ENCODE results near the gene KLK1. TPM values are rescaled to one million over a fixed set of nuclear protein-coding genes. Genes with fewer than 3 reads are reported as not detected.

The KLK1 gene
- total and polyA plus RNA-seq, 3 donors from 2014 or later, result 0.43 to 2.7 (median 1.2) TPM

GRCh38 chr19:50803633-50804419 is 19.8 kb downstream of the KLK1 start:
- H3K27ac ChIP-seq, result peak overlapping the region; percentile 78 to 98
- no peaks in the 10 kb centered on the region for H3K27me3 ChIP-seq
- peak overlapping the region; percentile 90 to 99 for H3K4me3 ChIP-seq
- H3K36me3 ChIP-seq (ENCODE audit: low read depth, missing control alignments), result no peaks in the 10 kb centered on the region
- no peak for DNase-seq
- 1% methylated on average over 20 to 40 of the region's 40 CpGs for WGBS, 2 donors
- intact Hi-C loops (cut with DNase I; ENCODE audit: low total_unique reads), result no loop called here
- TF ChIP-seq POLR2A (IDR thresholded peaks at IDR 0.05), result no peak
- TF ChIP-seq CTCF (IDR thresholded peaks at IDR 0.05), result no peak
- H3K9me3 ChIP-seq, result no peaks in the 10 kb centered on the region
- peaks cover 15% of the 10 kb centered on the region for H3K4me1 ChIP-seq

DNA sequence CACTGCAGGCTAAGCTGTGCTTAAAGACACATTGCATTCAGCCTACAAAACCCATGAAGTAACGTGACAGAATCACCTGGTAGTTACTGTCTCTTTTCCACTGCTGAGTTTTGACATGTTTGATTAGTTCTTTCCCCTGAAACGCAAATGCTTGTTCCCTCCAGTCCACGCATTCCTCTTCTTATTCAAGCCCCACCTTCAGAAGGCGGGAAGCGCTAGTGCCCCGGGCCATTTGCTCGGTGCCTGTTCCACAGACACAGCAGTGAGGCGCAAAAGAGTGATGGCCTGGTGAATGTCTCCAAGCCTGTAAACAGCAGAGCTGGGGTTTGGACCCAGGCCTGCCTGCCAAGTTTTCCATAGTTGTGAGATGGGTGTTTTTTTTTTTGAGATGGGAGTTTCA is 22.5 kb downstream of the KLK1 start:
- Histone ChIP-seq H3K27me3 (no peaks in the 10 kb centered on the region), H3K9me3 (no peaks in the 10 kb centered on the region), H3K27ac (no peak overlapping the region), H3K4me1 (peaks cover 15% of the 10 kb centered on the region), H3K36me3 (ENCODE audit: low read depth, missing control alignments) (no peaks in the 10 kb centered on the region), H3K4me3 (no peak overlapping the region)
- intact Hi-C loops (cut with DNase I; ENCODE audit: low total_unique reads), result no loop called here
- WGBS, 2 donors, result 93 to 95% methylated on average over 8 of the region's 8 CpGs
- DNase-seq, result no peak
- no peak for TF ChIP-seq CTCF (IDR thresholded peaks at IDR 0.05)
- TF ChIP-seq POLR2A (IDR thresholded peaks at IDR 0.05), result no peak

- Histone ChIP-seq H3K27me3 (no peaks in the 10 kb centered on the region), H3K4me1 (peaks cover 15% of the 10 kb centered on the region), H3K36me3 (ENCODE audit: low read depth, missing control alignments) (no peaks in the 10 kb centered on the region), H3K4me3 (no peak overlapping the region), H3K9me3 (no peaks in the 10 kb centered on the region), H3K27ac (no peak overlapping the region)
- WGBS, 2 donors, result 67 to 78% methylated on average over 3 of the region's 3 CpGs
- no peak for DNase-seq
- intact Hi-C loops (cut with DNase I; ENCODE audit: low total_unique reads), result loop anchor here (10.0 kb wide), 1 partner anchor 435 kb away; the partner anchor contains the start of gene NAPSA
- TF ChIP-seq POLR2A (IDR thresholded peaks at IDR 0.05) (no peak), CTCF (IDR thresholded peaks at IDR 0.05) (no peak)
These were observed 24.1 kb downstream of the KLK1 start for GRCh38 chr19:50799547-50799851.

- DNase-seq, result no peak
- H3K4me1 ChIP-seq, result peaks cover 15% of the 10 kb centered on the region
- H3K36me3 ChIP-seq (ENCODE audit: low read depth, missing control alignments), result no peaks in the 10 kb centered on the region
- TF ChIP-seq POLR2A (IDR thresholded peaks at IDR 0.05) (no peak), CTCF (IDR thresholded peaks at IDR 0.05) (no peak)
- H3K9me3 ChIP-seq, result no peaks in the 10 kb centered on the region
- WGBS, 2 donors, result 86 to 87% methylated on average over 6 to 20 of the region's 21 CpGs
- H3K27me3 ChIP-seq, result no peaks in the 10 kb centered on the region
- H3K4me3 ChIP-seq, result no peak overlapping the region
- no peak overlapping the region for H3K27ac ChIP-seq
- intact Hi-C loops (cut with DNase I; ENCODE audit: low total_unique reads), result loop anchor here (10.0 kb wide), 1 partner anchor 434 kb away; the partner anchor contains the start of gene NAPSA
These were observed 24.7 kb downstream of the KLK1 start for GRCh38 chr19:50798659-50799546.
